Osteocyte (in vitro differentiated cells): Measurements from ENCODE around the gene FAM43B. TPM values are rescaled to one million over a fixed set of nuclear protein-coding genes. Genes with fewer than 3 reads are reported as not detected.

Experiments
- DNase-seq: peaks from one replicate; pipeline ENCODE4 v3.0.0; 2021; ENCODE audit warnings: mixed read lengths; ENCODE audit not compliant: unreplicated experiment; ENCODE audit errors: extremely low spot score
- H3K27ac Mint-ChIP-seq: one replicate; pipeline ENCODE4 v1.8.0; 2021; ENCODE audit warnings: mild to moderate bottlenecking, mixed read lengths; ENCODE audit not compliant: unreplicated experiment
- H3K27me3 Mint-ChIP-seq: one replicate; pipeline ENCODE4 v1.8.0; 2021; ENCODE audit warnings: mixed read lengths; ENCODE audit not compliant: unreplicated experiment
- H3K36me3 Mint-ChIP-seq: one replicate; pipeline ENCODE4 v1.8.0; 2021; ENCODE audit warnings: mixed read lengths; ENCODE audit not compliant: unreplicated experiment
- H3K4me1 Mint-ChIP-seq: one replicate; pipeline ENCODE4 v1.8.0; 2021; ENCODE audit warnings: mixed read lengths; ENCODE audit not compliant: unreplicated experiment
- H3K4me3 Mint-ChIP-seq: one replicate; pipeline ENCODE4 v1.8.0; 2021; ENCODE audit warnings: mild to moderate bottlenecking, moderate library complexity, mixed read lengths; ENCODE audit not compliant: unreplicated experiment
- H3K9me3 Mint-ChIP-seq: one replicate; pipeline ENCODE4 v1.8.0; 2021; ENCODE audit warnings: mixed read lengths; ENCODE audit not compliant: unreplicated experiment
- CTCF ChIP-seq: fragments of 200-600 bp; sonication (generic); IDR thresholded peaks from 2 replicates; pipeline ENCODE4 v1.5.0; 2021; ENCODE audit warnings: antibody characterized with exemption, mild to moderate bottlenecking, moderate library complexity
- total RNA-seq: library from RNA; stranded (reverse); gene quantifications from 2 replicates; pipeline ENCODE4 v1.2.1, GENCODE V29; 2021

Gene FAM43B
- total RNA-seq, 1 donor from 2014 or later, result 0.43 TPM

GRCh38 chr1:20588634-20589225, 36.4 kb downstream of the FAM43B start, which contains the start of gene CDA:
Gene CDA (plus strand): TSS chr1:20589097. CDS start chr1:20589130, 33 bp downstream.
- H3K4me1 Mint-ChIP-seq, result peaks cover 7% of the 10 kb centered on the region
- H3K27me3 Mint-ChIP-seq, result peaks cover 15% of the 10 kb centered on the region
- no peak within 1 kb of the TSS for H3K4me3 Mint-ChIP-seq
- H3K27ac Mint-ChIP-seq, result no peak within 1 kb of the TSS
- DNase-seq, result no peak
- H3K36me3 Mint-ChIP-seq, result no peaks in the 10 kb centered on the region
- H3K9me3 Mint-ChIP-seq, result no peaks in the 10 kb centered on the region
- TF ChIP-seq CTCF, result no peak

DNA sequence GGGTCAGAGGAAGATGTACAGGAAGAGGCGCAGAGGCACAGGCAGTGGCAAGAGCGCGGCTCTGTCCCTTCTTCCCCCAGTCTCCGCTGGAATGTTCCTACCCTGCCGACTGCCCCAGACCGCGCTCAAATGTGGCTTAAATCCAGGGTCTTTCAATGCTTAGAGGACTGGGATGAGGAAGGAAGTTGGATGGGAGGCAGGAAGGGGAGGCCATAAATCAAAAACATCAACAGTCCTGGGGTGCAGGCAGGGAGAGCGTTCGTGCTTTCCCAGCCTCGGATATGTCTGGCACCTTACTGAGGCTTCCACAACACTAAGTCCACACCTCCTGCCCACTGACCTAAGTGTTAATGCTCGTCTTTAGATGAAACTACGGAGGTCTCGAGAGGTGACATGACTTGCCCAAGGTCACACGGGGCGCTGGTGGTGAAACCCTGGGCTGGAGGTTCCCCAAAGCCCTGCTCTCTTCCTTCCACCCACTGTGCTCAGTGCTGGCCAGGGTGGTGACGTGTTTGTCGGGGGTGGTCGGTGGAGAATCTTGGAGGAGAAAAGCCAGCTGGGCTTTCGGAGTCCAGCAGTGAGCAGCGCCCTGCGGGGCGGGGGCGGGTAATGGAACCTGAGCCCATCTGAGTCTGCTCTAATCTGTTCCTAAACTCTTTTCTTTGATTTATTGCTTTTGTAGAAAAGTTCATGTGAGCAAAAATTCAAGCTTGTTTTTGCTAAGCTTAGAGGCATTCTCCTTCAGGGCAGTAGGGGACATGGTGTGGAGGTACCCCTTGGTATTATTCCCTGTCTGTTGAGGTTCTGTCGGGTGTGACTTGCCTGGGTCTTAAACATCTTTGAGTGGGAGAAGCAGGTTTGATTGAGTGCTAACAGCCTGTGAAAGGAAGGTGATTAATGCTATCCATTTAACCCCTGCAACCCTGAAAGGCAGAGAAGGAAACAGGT, 37.2 kb downstream of the FAM43B start:
- H3K27me3 Mint-ChIP-seq, result peaks cover 17% of the 10 kb centered on the region
- no peaks in the 10 kb centered on the region for H3K36me3 Mint-ChIP-seq
- H3K4me3 Mint-ChIP-seq, result no peak overlapping the region
- TF ChIP-seq CTCF, result no peak
- no peaks in the 10 kb centered on the region for H3K9me3 Mint-ChIP-seq
- H3K4me1 Mint-ChIP-seq, result peaks cover 7% of the 10 kb centered on the region
- H3K27ac Mint-ChIP-seq, result no peak overlapping the region
- DNase-seq, result no peak

GRCh38 chr1:20590306-20590777, 38.0 kb downstream of the FAM43B start:
- Mint-ChIP-seq H3K9me3 (no peaks in the 10 kb centered on the region), H3K27me3 (peaks cover 17% of the 10 kb centered on the region), H3K4me3 (no peak overlapping the region), H3K4me1 (peaks cover 7% of the 10 kb centered on the region), H3K27ac (no peak overlapping the region), H3K36me3 (no peaks in the 10 kb centered on the region)
- no peak for DNase-seq
- no peak for TF ChIP-seq CTCF

- Mint-ChIP-seq H3K4me1 (peaks cover 8% of the 10 kb centered on the region), H3K36me3 (no peaks in the 10 kb centered on the region), H3K4me3 (no peak overlapping the region), H3K9me3 (no peaks in the 10 kb centered on the region), H3K27me3 (peaks cover 17% of the 10 kb centered on the region), H3K27ac (no peak overlapping the region)
- no peak for TF ChIP-seq CTCF
- no peak for DNase-seq
These were observed 41.4 kb downstream of the FAM43B start for GRCh38 chr1:20593756-20594155.

GRCh38 chr1:20594746-20595145, 42.4 kb downstream of the FAM43B start:
- TF ChIP-seq CTCF, result no peak

More at GRCh38 chr1:20594746-20595145, 42.4 kb downstream of the FAM43B start:
- Mint-ChIP-seq H3K4me1 (peaks cover 6% of the 10 kb centered on the region), H3K9me3 (no peaks in the 10 kb centered on the region), H3K27ac (no peak overlapping the region), H3K27me3 (peaks cover 14% of the 10 kb centered on the region), H3K36me3 (no peaks in the 10 kb centered on the region), H3K4me3 (no peak overlapping the region)
- DNase-seq, result no peak
